ENCODE measurements around the gene TMOD4. TPM values are rescaled to one million over a fixed set of nuclear protein-coding genes. Genes with fewer than 3 reads are reported as not detected.
A peak's percentile ranks its signal among the peaks of the same experiment; 100 is the strongest.

TMOD4 gene
- total RNA-seq, 1 experiment from 2014 or later, result 0.87 TPM

- DNase-seq (ENCODE audit: low read depth), result no peak
These were observed 799 bp upstream of the TMOD4 start for GRCh38 chr1:151176514-151177045.

- no peak for DNase-seq (ENCODE audit: low read depth)
These were observed 590 bp downstream of the TMOD4 start for GRCh38 chr1:151175041-151175741.

- DNase-seq (ENCODE audit: low read depth), result no peak
These were observed 4.6 kb downstream of the TMOD4 start for GRCh38 chr1:151171190-151171589.

- no peak for DNase-seq (ENCODE audit: low read depth)
These were observed 8.7 kb downstream of the TMOD4 start for GRCh38 chr1:151167116-151167515.

- DNase-seq (ENCODE audit: low read depth), result peak; percentile 74
These were observed 9.2 kb downstream of the TMOD4 start for GRCh38 chr1:151166505-151166956.

- peak; percentile 97 for DNase-seq (ENCODE audit: low read depth)
These were observed 9.9 kb downstream of the TMOD4 start, which contains the start of the genes LYSMD1 and SCNM1 for GRCh38 chr1:151165738-151166504. TSS of gene LYSMD1 (minus strand) at chr1:151165902. CDS start at chr1:151165258, 644 bp downstream. TSS of gene SCNM1 (plus strand) at chr1:151166144. CDS start at chr1:151166153, 9 bp downstream.

GRCh38 chr1:151165281-151165737 lies 10.5 kb downstream of the TMOD4 start:
- peak; percentile 17 for DNase-seq (ENCODE audit: low read depth)

GRCh38 chr1:151164732-151165280 lies 11.0 kb downstream of the TMOD4 start:
- no peak for DNase-seq (ENCODE audit: low read depth)

- no peak for DNase-seq (ENCODE audit: low read depth)
These were observed 16.4 kb downstream of the TMOD4 start for GRCh38 chr1:151159373-151159772.

- DNase-seq (ENCODE audit: low read depth), result no peak
These were observed 17.0 kb downstream of the TMOD4 start for GRCh38 chr1:151158751-151159251.

GRCh38 chr1:151158326-151158725 lies 17.5 kb downstream of the TMOD4 start:
- no peak for DNase-seq (ENCODE audit: low read depth)

- DNase-seq (ENCODE audit: low read depth), result no peak
These were observed 18.7 kb downstream of the TMOD4 start for GRCh38 chr1:151157067-151157531.

- DNase-seq (ENCODE audit: low read depth), result no peak
These were observed 19.3 kb downstream of the TMOD4 start, which contains the start of gene TNFAIP8L2 for GRCh38 chr1:151156515-151156819. TSS of gene TNFAIP8L2 (plus strand) at chr1:151156649. CDS start at chr1:151158698, 2,049 bp downstream.

- DNase-seq (ENCODE audit: low read depth), result no peak
These were observed 28.1 kb downstream of the TMOD4 start for GRCh38 chr1:151147665-151148064.

- no peak for DNase-seq (ENCODE audit: low read depth)
These were observed 28.7 kb downstream of the TMOD4 start for GRCh38 chr1:151147132-151147503.

- peak; percentile 90 for DNase-seq (ENCODE audit: low read depth)
These were observed 29.2 kb downstream of the TMOD4 start, which contains the start of gene SEMA6C for GRCh38 chr1:151146412-151147131. TSS of gene SEMA6C (minus strand) at chr1:151146631. CDS start at chr1:151142621, 4,010 bp downstream.

GRCh38 chr1:151146072-151146411 lies 29.7 kb downstream of the TMOD4 start:
- no peak for DNase-seq (ENCODE audit: low read depth)

GRCh38 chr1:151145304-151146071 lies 30.3 kb downstream of the TMOD4 start:
- DNase-seq (ENCODE audit: low read depth), result no peak

GRCh38 chr1:151144474-151145303 lies 31.1 kb downstream of the TMOD4 start:
- no peak for DNase-seq (ENCODE audit: low read depth)
